ENCODE data around the gene ZCCHC24. TPM values are rescaled to one million over a fixed set of nuclear protein-coding genes. Genes with fewer than 3 reads are reported as not detected.

ZCCHC24 gene
- total RNA-seq, 2 experiments from 2014 or later: 0.98 to 2.2 TPM

DNA sequence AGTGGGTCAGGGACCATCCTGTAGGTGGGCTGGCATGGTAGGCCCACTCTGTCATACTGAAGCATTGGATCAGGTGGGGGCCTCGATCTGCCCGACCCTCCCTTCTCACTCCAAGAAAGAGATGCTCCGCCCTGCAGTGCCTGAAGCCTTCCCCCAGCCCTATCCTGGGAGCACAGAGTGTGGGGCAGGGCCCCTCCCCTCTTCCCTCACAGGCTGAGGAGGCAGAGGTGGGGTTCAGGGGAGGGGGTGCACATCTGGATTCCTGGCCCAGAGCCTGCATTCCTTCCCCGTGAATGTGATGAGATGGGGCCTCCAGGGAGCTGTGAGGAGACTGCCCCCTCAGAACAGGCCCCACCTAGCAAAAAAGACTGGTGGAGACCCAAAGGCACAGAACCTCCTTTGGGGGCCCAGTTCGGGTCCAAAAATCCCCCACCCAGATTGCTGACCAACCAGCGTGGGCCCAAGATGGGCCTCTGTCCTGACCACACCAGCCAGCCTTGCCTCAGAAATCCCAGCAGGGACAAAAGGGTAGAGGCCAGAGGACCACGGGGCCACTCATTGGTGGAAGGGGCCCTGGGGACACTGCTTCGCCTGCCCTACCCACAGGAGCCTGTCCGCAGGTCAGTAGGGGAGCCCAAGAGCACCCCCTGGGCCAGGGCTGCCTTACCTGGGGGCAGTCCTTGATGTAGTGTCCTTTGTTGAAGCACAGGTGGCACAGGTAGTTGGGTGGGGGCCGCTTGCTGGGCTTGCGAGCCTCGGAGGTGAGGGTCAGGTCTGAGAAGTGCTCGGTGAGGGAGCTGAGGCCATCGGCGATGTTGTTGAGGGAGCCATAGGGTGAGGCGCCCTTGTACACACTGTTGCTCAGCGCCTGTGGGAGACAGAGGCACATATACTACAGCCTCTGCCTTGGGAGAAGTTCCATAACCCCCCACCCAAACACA is 13.3 kb downstream of the ZCCHC24 start:
- Histone ChIP-seq H3K27ac (ENCODE audit: low read depth, low read length, poor library complexity, severe bottlenecking) (no peak overlapping the region), H3K9me3 (ENCODE audit: low read length) (no peaks in the 10 kb centered on the region), H4K20me1 (ENCODE audit: insufficient read depth, low read length) (no peaks in the 10 kb centered on the region), H2AFZ (ENCODE audit: low read length) (no peak overlapping the region), H3K4me3 (ENCODE audit: low read depth, low read length, poor library complexity, severe bottlenecking) (no peak overlapping the region), H3K36me3 (ENCODE audit: insufficient read depth, low read length) (no peaks in the 10 kb centered on the region), H3K9me2 (ENCODE audit: insufficient read depth, low read length) (no peaks in the 10 kb centered on the region), H3K79me2 (ENCODE audit: insufficient read depth, low read depth, low read length) (no peaks in the 10 kb centered on the region), H3K4me2 (ENCODE audit: low read length) (no peak overlapping the region), H3K4me1 (ENCODE audit: insufficient read depth, low read length, poor library complexity, severe bottlenecking) (no peaks in the 10 kb centered on the region)
- intact Hi-C loops (cut with micrococcal nuclease; ENCODE audit: unreplicated experiment): no loop called here
- TF ChIP-seq EZH2phosphoT487 (IDR thresholded peaks at IDR 0.05; ENCODE audit: borderline replicate concordance, low read depth, low read length): no peak
- TF ChIP-seq, protein P1, sequence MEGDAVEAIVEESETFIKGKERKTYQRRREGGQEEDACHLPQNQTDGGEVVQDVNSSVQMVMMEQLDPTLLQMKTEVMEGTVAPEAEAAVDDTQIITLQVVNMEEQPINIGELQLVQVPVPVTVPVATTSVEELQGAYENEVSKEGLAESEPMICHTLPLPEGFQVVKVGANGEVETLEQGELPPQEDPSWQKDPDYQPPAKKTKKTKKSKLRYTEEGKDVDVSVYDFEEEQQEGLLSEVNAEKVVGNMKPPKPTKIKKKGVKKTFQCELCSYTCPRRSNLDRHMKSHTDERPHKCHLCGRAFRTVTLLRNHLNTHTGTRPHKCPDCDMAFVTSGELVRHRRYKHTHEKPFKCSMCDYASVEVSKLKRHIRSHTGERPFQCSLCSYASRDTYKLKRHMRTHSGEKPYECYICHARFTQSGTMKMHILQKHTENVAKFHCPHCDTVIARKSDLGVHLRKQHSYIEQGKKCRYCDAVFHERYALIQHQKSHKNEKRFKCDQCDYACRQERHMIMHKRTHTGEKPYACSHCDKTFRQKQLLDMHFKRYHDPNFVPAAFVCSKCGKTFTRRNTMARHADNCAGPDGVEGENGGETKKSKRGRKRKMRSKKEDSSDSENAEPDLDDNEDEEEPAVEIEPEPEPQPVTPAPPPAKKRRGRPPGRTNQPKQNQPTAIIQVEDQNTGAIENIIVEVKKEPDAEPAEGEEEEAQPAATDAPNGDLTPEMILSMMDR (conservative IDR thresholded peaks at IDR 0.05; ENCODE audit: low read length): no peak
- BruUV-seq (replicated peaks): no TSS peak
- no peak for DNase-seq (ENCODE audit: low spot score)
- ChIA-PET CTCF (ENCODE audit: unreplicated experiment) (no interaction called here), POLR2A (no interaction called here)

DNA sequence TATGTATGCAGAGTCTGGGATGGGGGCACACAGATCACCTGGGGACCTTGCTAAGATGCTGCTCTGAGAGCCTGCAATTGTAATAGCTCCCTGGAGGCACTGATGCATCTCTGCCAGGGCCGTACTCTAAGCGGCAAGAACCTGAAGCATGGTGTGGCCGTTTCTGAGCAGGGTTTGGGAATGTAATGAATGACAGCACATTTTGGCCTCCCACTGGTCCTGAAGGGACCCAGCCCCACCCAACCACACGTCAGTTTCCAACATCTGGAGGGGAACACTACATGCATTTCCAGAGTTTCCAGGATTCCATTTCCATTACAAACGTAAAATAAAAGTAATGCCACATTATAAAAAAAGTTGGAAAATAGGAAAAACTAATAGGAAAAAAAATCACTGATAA is 14.0 kb downstream of the ZCCHC24 start:
- no peaks in the 10 kb centered on the region for H4K20me1 ChIP-seq (ENCODE audit: insufficient read depth, low read length)
- H2AFZ ChIP-seq (ENCODE audit: low read length): no peak overlapping the region
- H3K27ac ChIP-seq (ENCODE audit: low read depth, low read length, poor library complexity, severe bottlenecking): no peak overlapping the region
- H3K4me2 ChIP-seq (ENCODE audit: low read length): no peak overlapping the region
- no peaks in the 10 kb centered on the region for H3K79me2 ChIP-seq (ENCODE audit: insufficient read depth, low read depth, low read length)
- no peaks in the 10 kb centered on the region for H3K9me2 ChIP-seq (ENCODE audit: insufficient read depth, low read length)
- H3K9me3 ChIP-seq (ENCODE audit: low read length): no peaks in the 10 kb centered on the region
- H3K4me3 ChIP-seq (ENCODE audit: low read depth, low read length, poor library complexity, severe bottlenecking): no peak overlapping the region
- H3K36me3 ChIP-seq (ENCODE audit: insufficient read depth, low read length): no peaks in the 10 kb centered on the region
- no peak for TF ChIP-seq EZH2phosphoT487 (IDR thresholded peaks at IDR 0.05; ENCODE audit: borderline replicate concordance, low read depth, low read length)
- TF ChIP-seq, protein P1 (conservative IDR thresholded peaks at IDR 0.05; ENCODE audit: low read length): no peak
- no peaks in the 10 kb centered on the region for H3K4me1 ChIP-seq (ENCODE audit: insufficient read depth, low read length, poor library complexity, severe bottlenecking)
- ChIA-PET CTCF (ENCODE audit: unreplicated experiment) (no interaction called here), POLR2A (interaction anchor here (1.0 kb wide), 1 partner anchor 25 kb away, joined by 3 read pairs; no protein-coding TSS in a partner anchor)
- intact Hi-C loops (cut with micrococcal nuclease; ENCODE audit: unreplicated experiment): no loop called here
- BruUV-seq (replicated peaks): no TSS peak
- no peak for DNase-seq (ENCODE audit: low spot score)

DNA sequence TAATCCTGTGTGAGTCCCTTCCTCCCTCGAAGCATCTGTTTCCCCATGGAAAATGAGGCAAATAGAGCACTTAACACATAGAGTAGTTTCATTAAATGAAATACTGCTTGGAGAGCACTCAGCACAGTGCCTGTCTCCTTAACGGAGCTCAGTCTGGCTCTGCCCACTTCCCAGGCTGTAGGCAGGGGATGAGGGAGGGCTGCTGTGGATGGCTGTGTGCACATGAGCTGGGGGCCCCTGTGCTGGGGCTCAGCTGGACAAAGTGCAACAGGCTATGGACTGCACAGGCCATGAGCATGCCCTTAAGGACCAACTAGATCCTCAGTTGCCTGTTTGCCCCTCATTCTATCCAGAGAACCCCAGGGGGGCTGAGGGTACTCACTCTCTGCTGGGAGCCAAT is 14.5 kb downstream of the ZCCHC24 start:
- Histone ChIP-seq H2AFZ (ENCODE audit: low read length) (no peak overlapping the region), H3K79me2 (ENCODE audit: insufficient read depth, low read depth, low read length) (no peaks in the 10 kb centered on the region), H3K4me3 (ENCODE audit: low read depth, low read length, poor library complexity, severe bottlenecking) (no peak overlapping the region), H3K36me3 (ENCODE audit: insufficient read depth, low read length) (no peaks in the 10 kb centered on the region), H3K4me1 (ENCODE audit: insufficient read depth, low read length, poor library complexity, severe bottlenecking) (no peaks in the 10 kb centered on the region), H3K4me2 (ENCODE audit: low read length) (no peak overlapping the region), H3K27ac (ENCODE audit: low read depth, low read length, poor library complexity, severe bottlenecking) (no peak overlapping the region), H3K9me3 (ENCODE audit: low read length) (no peaks in the 10 kb centered on the region), H3K9me2 (ENCODE audit: insufficient read depth, low read length) (no peaks in the 10 kb centered on the region), H4K20me1 (ENCODE audit: insufficient read depth, low read length) (no peaks in the 10 kb centered on the region)
- no peak for DNase-seq (ENCODE audit: low spot score)
- ChIA-PET POLR2A (interaction anchor here (1.0 kb wide), 1 partner anchor 25 kb away, joined by 3 read pairs; no protein-coding TSS in a partner anchor), CTCF (ENCODE audit: unreplicated experiment) (no interaction called here)
- TF ChIP-seq EZH2phosphoT487 (IDR thresholded peaks at IDR 0.05; ENCODE audit: borderline replicate concordance, low read depth, low read length): no peak
- TF ChIP-seq, protein P1 (conservative IDR thresholded peaks at IDR 0.05; ENCODE audit: low read length): no peak
- BruUV-seq (replicated peaks): no TSS peak
- intact Hi-C loops (cut with micrococcal nuclease; ENCODE audit: unreplicated experiment): no loop called here

Data from OCI-LY7 (cell line).